Stimulated activated CD4-positive, alpha-beta T cell treated with anti-CD3 and anti-CD28 coated beads, Interleukin-2, amount 100 ng/mL, for 4 hours (primary cell): ENCODE results near the gene CELSR1.
"Not testable (repeated sequence)": the region's sequence is repeated elsewhere in the genome, so short reads cannot be mapped to it uniquely, and the experiment has no call there.

Experiments
- DNase-seq: peaks from one replicate; pipeline ENCODE4 v3.0.0-alpha.2; 2020; ENCODE audit warnings: low read depth

CELSR1 gene

GRCh38 chr22:46533070-46533833 lies 4.2 kb downstream of the CELSR1 start:
- DNase-seq: no peak

- DNase-seq: no peak
Measured at GRCh38 chr22:46532416-46532815, 5.0 kb downstream of the CELSR1 start.

DNA sequence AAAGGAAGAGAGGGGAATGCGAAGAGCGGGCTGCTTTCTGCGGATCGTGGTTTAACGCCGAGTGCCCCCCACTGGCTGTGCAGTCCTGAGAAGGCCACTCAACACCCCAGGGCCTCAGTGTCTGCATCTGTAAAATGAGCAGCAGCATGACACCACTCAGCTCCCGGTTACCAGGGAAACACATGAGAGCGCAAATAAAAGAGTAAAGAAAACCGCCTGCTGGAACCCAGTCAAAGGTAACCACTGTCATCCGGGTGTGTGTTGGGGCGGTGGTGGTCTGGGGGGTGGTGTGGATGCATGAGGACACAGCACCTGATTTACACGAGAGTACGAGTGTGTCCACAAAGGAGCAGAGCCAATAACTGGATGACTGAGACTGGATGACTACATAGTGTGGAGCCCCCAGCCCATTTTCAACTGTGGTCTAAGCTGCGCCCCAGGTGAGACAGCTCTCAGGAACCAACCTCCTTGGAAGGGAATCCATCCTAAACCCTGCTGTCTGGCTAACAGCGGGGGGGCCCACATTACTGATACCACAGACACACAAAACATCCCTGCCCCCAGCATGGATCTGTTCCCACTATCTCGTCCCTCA lies 5.7 kb downstream of the CELSR1 start:
- no peak for DNase-seq

- DNase-seq: no peak
Measured at GRCh38 chr22:46528121-46528610, 9.3 kb downstream of the CELSR1 start.

DNA sequence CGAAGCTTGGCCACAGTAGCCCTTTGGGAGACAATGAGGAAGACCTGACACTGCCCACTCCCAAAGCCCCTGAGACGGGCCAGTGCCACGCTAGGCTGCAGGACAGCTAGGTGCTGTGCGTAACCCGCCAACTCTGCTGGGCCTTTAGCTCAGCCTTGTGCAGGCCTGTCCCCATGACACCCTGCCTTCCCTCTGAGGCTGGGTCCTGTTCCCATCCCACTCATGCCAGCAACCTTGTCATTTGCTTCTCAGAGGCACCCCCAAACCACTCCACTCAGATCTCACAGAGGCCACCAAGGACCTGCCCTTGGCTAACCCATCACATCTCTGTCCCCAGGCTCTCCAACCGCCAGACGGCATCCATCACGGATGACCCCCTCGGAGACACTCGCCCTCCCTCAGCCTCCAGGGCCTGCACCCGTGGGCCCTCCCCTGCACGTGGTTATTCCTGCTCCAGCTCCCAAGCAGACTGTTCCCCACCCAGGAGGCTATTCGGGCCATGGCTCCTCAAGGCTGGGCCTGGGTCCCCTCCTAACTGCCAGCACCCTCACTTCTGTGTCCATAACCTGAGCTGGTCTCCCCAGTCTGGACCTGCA lies 11.1 kb downstream of the CELSR1 start:
- no peak for DNase-seq

GRCh38 chr22:46525389-46526243 lies 11.8 kb downstream of the CELSR1 start:
- no peak for DNase-seq

GRCh38 chr22:46524203-46524740 lies 13.1 kb downstream of the CELSR1 start:
- DNase-seq: no peak

GRCh38 chr22:46522797-46523196 lies 14.6 kb downstream of the CELSR1 start:
- DNase-seq: no peak

- DNase-seq: no peak
Measured at GRCh38 chr22:46521994-46522393, 15.4 kb downstream of the CELSR1 start.

DNA sequence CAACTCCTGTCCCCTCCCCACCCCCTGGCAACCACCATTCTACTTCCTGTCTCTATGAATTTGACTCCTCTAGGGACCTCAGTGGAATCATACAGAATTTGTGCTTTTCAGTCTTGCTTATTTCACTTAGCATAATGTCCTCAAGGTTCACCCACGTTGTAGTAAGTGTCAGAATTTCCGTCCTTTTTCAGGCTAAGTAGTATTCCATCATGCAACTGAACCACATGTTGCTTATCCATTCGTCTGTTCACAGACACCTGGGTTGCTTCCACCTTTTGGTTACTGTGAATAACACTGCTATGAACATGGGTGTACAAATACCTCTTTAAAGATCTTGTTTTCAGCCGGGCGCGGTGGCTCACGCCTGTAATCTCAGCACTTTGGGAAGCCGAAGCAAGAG lies 16.5 kb downstream of the CELSR1 start:
- no peak for DNase-seq

- DNase-seq: no peak
Measured at GRCh38 chr22:46519377-46519776, 18.0 kb downstream of the CELSR1 start.

DNA sequence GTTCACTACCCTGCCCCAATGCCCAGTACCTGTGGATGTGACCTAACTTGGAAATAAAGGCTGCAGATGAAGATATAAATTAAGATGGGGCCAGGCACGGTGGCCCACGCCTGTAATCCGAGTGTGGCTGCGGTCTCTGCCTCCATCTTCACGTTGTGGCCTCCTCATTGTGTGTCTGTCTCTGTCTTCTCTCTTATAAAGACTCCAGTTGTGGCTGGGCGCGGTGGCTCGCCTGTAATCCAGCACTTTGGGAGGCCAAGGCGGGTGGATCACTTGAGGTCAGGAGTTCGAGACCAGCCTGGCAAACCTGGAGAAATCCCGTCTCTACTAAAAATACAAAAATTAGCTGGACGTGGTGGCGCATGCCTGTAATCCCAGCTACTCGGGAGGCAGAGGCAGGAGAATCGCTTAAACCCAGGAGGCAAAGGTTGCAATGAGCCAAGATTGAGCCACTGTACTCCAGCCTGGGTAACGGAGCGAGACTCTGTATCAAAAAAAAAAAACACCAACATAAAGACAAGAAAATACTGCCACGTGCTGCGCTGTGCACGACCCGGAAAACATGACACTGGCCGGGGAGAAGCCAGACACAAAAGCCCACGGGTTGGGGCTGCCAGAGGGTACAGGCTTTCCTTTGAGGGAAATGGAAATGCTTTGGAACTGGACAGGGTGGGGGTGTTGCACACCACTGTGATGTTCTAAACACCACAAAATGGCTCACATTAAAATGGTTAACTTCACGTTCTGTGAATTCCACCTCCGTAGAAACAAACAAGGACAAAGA lies 18.7 kb downstream of the CELSR1 start:
- no peak for DNase-seq

DNA sequence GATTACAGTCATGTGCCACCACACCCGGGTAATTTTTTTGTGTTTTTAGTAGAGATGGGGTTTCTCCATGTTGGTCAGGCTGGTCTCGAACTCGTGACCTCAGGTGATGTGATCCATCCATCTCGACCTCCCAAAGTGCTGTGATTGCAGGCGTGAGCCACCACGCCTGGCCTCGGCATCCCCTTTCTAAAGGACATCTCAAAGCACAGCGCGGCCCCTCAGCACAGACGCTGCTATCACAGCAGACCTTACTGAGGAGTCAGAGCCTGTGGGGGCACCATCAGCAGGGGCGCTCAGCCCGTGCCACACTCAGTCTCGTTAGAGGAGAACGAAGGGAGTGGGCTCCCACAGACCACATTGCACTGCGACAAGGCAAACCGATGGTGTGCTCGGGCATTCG lies 19.4 kb downstream of the CELSR1 start:
- DNase-seq: no peak

DNA sequence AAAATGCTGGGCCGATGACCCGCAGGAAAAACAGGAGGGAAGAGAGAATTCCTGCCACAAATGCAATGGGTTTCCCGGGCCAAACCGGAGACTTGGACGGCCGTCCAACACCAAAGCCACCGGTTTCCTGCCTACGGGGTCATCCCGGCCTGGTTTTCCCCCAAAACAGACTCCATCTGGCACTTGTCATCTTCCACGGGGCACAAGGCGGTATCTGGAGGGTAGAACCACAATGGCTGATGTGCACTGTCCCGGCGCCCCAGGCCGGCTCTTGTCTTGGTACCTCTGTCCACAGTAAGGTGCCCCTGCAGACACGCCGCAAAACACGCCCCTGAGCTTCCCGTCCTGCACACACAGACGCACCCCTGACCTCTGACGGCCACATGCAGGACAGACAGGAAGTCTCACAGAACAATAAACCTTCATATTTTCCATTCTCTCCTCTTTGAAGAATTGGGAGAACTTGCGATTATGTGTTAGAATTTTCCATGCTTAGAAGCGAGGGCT lies 20.1 kb downstream of the CELSR1 start:
- DNase-seq: no peak

DNA sequence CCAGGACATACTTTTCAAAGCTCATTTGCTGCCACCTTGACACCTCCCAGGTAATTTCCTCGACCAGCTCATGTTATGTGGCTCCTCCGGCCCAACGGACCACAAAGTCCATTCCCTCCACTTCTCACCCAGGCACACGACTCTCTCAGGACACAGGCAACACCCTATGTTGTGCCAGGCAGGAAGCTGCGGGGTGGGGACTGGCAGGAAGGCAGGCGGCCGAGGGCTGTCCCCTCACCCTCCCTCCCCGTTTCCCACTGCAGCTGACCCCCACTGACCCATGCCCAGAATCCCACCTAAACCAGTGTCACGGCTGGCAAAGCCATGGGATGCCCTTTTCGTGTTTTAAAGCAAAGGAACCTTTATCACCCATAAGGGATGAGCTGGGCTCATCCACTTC lies 20.8 kb downstream of the CELSR1 start:
- no peak for DNase-seq

GRCh38 chr22:46516112-46516487 lies 21.3 kb downstream of the CELSR1 start:
- DNase-seq: not testable (repeated sequence)

GRCh38 chr22:46515208-46516111 lies 22.0 kb downstream of the CELSR1 start:
- no peak for DNase-seq

- DNase-seq: no peak
Measured at GRCh38 chr22:46514592-46515207, 22.7 kb downstream of the CELSR1 start.

- no peak for DNase-seq
Measured at GRCh38 chr22:46513908-46514550, 23.4 kb downstream of the CELSR1 start.
